GM19463 (cell line): Measurements from ENCODE around the gene KMT2C.
"Not testable (repeated sequence)": the region's sequence is repeated elsewhere in the genome, so short reads cannot be mapped to it uniquely, and the experiment has no call there.

Experiments
- ATAC-seq: cut with Tn5 transposase; IDR thresholded peaks from one replicate; pipeline ENCODE4 v1.9.1; 2021; ENCODE audit warnings: mild to moderate bottlenecking, moderate library complexity; ENCODE audit not compliant: unreplicated experiment

The KMT2C gene

DNA sequence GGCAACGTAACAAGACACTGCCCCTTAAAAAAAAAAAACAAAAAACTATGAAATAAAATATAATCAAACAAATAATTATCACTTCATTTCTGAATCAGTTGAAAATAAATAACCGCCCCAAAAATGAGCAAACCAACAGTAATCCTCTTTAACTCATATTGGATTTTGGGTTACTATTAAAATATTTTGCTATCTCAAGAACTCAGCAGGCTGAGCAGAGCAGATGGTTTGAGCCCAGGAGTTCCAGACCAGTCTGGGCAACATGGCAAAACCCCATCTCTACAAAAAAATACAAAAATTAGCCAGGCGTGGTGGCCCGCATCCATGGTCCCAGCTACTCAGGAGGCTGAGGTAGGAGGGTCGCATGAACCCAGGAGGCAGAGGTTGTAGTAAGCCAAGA, 216.2 kb downstream of the KMT2C start:
- not testable (repeated sequence) for ATAC-seq

DNA sequence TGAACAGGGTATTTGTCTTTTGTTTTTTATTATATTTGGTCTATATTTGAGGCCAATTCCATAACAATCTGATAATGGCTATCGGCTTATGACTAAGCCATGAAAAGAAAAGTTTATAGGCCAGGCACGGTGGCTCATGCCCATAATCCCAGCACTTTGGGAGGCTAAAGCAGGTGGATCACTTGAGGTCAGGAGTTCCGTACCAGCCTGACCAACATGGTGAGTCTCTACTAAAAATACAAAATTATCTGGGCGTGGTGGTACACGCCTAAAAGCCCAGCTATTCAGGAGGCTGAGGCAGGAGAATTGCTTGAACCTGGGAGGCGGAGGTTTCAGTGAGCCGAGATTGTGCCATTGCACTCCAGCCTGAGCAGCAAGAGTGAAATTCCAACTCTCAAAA, 227.0 kb downstream of the KMT2C start:
- ATAC-seq: not testable (repeated sequence)

DNA sequence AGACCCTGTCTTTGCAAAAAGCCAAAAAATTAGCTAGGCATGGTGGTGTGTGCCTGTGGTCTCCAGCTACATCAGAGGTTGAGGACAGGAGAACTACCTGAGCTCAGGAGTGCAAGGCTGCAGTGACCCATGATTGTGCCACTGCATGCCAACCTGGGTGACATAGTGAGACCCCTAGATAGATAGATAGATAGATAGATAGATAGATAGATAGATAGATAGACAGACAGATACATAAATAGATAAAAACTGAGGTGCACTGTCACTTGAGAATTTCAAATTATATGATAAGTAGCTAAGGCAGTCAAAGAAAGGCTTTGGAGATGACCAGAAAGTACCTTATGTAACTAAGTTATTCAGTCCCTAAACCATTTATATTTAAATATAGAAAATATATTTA, 231.4 kb downstream of the KMT2C start:
- ATAC-seq: not testable (repeated sequence)

DNA sequence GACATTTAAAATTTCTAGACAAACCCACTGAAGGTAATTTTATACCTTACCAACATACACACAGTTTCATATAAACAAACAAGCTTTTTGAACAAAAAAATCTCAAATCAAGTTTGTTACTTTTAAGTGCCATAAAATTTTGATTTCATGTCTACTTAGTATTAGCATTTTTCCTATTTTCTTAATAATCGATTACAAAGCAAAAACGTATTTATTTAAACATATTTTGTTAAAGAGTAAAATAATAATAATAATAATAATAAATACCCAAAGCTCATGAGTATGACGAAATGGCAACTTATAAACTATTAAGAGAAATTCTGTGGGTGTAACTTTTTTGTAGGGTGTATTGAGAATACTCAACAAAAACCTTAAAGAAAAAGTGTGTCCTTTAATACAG, 232.7 kb downstream of the KMT2C start:
- ATAC-seq: no peak

DNA sequence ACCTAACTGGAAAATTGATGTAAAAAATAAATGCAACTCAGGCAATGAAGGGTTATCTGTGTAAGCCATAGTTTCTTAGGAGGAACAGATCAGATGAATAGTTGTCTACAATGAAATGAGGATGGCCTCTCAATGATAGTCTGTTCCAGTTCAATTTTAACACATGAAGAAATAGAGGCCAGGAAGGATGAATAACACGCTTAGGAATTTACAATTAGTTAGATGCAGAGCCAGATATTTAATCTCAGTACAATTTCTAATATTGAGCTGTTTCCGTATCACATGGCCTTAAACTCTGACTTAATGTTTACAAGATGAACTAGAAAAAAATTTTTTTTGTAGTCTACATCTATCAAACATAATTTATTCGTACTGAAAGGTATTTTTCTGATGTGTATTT, 233.7 kb downstream of the KMT2C start:
- ATAC-seq: no peak

DNA sequence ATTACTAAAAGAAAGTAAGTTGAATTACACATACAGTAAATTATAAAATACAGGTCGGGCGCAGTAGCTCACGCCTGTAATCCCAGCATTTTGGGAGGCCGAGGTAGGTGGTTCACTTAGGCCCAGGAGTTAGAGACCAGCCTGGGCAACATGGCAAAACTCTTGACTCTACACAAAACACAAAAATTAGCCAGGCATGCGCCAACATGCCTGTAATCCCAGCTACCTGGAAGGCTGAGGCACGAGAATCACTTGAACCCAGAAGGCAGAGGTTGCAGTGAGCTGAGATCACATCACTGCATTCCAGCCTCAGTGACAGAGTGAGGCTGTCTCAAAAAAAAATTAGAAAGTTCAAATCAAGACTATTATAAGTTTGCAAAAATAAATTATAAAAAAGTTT, 235.4 kb downstream of the KMT2C start:
- no peak for ATAC-seq

DNA sequence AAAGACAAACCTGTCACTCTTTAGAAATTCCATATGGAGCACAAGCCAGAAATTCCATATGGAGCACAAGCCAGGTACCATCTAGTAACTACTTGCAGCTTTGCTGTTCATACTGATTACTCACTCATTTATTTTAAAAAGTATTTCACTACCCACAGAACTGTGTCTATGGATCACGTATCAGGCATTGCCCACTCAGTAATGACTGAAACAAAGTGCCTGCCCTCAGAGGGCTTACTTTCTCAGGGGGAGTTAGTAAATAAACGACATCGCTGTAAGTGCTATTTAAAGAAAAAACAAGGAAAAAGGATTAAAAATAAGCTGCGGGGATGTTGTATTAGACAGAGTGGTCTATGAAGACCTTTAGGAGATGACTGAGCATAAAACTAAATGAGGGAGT, 239.4 kb downstream of the KMT2C start:
- no peak for ATAC-seq

DNA sequence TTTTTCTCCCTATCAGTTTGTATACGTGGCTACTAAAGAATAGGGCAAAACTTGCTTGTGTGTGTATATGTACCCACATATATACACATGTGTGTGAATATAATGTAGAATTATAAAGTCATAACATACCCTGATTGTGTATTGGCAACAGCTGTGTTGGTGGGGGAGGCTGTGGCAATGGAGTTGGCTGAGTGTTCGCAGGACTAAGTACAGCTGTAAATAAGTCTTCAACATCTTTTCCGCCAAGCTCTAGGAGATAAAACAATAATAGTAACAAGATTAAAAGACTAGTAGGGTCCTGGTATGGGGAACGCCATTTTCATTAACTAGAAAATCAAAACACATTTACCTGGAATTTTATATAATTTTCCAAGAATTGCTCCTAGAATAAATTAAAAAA, 241.9 kb downstream of the KMT2C start:
- no peak for ATAC-seq

DNA sequence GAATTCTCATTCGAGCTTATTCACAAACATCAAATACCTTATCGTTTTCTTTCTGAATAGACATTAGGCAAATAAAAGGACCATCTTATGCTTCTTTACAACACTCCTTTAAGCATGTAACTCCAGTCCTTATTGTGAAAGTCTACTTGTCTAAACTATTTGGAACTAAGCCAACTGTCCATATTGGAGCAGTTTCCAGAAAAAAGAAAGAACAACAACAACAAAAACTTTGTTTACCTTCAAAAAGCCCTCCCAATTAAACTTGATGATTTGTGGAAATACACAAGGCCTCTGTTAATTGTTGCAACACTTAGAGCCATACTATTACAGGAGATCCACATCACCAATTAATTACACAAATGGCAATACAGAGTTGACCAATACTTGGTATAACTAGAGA, 246.7 kb downstream of the KMT2C start:
- ATAC-seq: no peak

DNA sequence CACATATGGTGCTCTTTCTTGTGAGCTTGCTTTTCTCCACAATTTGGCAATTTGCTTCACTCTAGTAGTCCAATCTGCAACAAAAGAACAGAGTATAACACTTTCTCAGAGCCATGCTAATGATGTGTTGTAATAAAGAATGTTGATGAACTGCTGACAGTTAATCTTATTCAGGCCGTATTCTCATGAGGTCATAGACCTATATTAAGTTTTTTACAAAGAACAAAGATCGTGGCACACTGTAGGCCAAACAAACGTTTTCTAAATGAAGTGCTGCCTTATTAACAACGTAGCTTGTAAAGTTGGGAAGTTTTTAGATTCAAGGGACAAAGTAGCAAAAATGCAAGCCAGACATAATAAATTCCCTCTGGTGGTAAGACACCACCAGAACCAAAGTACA, 250.2 kb downstream of the KMT2C start:
- no peak for ATAC-seq

DNA sequence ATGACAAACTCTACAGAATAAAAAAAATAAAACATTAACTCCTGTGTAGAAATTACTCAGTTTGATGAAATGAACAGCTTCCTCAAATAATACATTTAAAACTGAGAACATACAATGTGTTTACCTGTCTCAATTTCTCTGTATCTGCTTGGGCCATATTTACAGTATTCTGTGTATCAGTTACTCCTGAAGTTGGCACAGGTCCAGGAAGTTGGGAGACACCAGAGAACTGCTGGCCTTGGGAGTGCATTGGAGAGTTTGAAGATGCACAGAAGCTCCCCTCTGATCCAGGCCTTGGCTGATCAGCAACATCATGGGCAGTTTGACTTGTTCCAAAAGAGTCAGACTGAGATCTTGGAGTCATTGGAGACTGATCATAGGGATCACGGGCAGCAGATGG, 255.2 kb downstream of the KMT2C start:
- ATAC-seq: no peak

DNA sequence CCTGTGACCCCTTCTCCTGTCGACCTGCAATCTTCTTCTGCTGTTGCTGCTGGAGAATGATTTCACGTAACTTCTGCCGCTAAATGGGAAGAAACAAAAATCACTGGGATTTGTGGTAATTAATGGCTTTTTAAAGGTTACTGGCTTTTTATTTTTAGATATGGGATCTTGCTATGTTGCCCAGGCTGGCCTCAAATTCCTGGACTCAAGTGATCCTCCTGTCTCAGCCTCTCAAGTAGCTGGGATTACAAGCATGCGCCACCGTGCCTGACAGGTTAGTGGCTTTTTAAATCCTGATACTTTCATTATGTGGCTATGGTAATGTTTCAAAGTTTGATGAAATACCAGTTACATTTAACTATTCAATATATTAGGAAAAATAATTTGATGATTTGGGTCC, 255.8 kb downstream of the KMT2C start:
- no peak for ATAC-seq

DNA sequence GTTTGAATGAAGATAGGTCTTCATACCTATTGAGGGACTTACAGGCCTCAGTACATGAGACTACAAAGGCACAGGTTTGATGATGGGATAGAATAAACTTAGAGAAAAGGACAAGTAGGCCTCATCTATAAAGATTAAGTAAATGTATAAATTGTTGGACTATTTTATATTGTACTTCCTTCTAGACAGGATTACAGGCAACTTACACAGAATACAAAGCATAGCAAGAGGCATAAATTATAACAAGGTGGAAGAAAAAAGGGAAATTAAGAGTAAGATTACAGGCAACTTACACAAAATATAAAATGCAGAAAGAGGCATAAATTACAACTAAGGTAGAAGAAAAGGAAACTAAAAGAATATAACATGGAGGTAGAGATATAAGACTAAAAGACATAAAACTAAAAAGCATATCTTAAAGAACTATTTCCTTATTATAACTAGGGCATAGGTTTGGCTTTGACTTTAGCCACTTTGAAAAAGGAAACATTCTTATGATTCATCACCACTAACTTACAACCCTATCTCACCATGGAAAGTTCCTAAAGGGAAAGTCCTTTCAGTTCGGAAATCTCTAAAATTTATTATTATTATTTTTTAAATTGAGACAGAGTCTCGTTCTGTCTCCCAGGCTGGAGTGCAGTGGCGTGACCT, 257.3 kb downstream of the KMT2C start:
- no peak for ATAC-seq

DNA sequence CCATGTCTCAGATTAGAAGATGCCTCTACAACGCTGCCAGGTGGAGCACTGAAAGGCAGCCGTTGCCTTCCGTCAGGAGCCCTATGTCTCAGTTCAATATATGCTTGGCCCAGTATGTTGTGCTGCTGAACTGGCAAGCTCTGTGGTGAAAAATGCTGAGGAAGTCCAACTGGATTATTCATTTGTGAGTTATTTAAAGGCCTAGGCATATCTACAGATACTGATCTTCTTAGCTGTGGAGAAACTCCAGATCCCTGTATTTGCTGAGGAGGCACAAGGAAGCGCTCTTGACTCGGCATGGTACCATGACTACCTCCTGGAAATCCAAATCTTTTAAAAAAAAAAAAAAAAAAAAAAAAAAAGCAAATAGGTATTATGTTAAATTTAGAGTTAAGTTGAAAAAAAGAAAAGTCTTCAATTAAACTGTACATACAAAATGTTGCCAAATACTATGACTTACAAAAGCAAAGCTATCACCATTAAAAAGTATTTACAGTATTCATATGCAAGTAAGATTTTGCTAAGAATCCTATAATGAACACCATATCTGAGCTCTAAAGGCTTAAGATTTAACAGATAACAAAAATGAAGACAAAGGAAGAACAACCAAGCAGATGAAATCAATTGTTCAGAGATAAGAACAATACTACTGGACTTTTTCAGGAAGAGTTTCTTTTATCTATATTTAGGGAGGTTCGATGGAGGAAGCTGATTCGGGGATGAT, 258.0 kb downstream of the KMT2C start:
- ATAC-seq: no peak

DNA sequence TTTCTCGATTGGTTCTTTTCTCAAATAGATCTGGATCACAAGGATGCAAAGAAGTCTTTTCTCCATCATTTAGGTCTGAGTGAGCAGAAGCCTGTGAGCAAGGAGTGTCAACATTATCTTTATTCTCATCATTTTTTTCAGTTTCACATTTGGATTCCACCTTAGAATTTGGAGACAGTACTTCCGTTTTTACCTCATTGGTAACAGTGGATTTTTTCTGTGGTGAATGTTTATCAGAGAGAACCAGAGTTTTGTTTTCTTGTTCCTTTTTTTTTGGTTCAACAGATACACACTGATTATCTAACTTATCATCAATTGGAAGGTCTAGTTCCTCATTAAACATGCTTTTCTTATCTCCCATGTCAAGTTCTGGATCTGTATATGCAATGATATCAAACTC, 259.0 kb downstream of the KMT2C start:
- peak; percentile 50 for ATAC-seq

DNA sequence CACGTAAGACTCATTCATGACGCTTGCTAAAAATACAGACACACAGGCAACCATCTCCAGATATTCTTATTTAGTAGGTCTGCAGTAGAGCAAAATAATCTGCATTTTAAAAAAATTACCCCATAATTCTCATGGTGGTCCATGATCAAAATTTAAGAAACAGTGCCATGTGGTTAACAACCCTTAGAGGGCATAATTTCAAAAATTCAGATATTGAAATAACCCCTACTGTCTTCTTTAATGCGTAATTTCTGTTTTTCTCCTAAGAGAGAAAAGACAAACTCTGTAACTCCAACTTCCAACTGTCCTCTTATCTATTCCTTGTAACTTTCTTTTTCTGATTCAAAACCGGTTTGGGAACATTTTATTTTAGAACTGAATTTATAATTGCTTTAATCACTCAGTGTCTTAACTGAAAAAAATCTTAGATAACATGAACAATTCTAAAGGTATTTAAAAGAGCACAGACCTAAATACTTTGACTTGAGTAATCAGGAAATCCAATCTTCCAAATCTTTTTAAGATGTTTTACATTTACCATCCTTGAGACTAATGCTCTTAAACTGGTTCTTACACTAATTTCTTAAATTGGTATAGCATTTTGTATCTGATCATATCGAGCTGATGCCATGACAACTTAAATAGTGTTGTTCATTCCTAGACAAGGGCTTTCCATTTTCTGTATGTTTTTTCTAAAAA, 262.3 kb downstream of the KMT2C start:
- ATAC-seq: no peak

DNA sequence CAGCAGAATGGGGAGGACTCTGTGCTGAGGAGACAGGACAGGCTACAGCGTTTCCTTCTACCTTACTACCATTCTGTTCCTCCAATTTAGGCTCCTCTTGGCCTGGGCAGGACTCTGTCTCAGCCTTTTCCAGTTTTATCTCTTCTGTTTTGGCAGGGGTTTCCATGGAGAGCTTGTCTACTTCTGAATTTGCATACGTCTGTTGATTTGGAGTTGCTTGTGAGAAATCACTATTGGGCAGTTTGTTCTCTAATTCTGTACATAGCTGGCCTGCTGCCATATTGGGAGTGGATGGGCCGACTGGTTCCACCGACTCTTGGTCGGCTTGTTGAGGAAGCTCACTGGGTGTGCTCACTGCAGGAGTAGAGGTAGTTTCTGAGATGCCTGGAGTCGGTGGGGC, 273.5 kb downstream of the KMT2C start:
- no peak for ATAC-seq

DNA sequence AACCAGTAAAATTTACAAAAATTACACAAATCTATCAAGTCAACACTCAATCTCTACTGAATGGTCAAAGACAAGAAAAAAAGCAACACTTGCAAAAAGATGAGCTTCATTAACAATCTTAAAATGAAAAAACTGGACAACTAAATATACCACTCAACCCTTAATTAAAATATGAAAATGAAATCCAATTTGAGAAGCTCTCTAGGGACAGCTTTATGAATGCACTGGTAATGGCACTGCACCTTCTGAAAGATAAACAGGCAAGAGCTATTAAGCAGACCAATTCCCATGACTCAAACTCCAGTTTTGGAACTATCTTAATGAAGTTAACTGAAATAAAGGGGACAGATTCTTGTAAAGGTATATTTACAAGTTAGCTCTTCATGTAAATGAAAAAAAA, 274.6 kb downstream of the KMT2C start:
- ATAC-seq: no peak

DNA sequence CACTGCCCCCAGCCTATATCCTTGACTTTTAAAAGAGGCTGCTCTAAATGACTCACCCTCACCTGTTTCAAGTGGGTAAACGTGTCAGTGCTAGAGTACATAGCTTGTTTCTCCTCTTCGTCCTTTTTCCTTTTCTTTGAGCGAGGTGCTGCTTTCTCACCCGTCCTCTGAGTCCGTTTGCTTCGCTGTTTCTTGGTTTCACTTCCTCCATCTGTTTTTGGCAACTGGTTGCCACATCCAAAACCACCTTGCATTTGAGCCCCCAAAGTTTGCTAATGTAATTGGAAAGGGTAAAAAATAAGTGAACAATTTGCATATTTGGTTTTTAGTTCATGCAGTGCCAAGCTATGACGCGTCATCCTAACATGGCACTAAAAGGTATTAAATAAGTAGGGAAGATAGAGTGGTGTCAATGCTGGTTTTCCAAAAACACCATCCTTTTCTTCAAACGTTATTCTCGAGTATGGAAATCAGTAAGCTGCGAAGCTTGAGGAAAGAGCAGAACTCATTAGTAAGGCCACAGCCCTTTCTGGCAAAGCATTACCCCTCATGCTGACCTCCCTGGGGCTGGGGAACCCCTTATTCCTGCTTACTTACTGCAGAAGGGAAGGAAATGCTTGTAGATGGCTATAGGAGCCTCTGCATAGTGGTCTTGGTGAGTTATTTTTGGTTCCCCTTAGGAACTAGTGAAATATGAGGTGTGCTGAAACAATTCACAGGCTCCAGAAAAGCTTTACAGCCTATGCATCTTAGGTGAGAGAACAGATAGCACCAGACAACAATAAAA, 276.8 kb downstream of the KMT2C start:
- ATAC-seq: peak; percentile 91

DNA sequence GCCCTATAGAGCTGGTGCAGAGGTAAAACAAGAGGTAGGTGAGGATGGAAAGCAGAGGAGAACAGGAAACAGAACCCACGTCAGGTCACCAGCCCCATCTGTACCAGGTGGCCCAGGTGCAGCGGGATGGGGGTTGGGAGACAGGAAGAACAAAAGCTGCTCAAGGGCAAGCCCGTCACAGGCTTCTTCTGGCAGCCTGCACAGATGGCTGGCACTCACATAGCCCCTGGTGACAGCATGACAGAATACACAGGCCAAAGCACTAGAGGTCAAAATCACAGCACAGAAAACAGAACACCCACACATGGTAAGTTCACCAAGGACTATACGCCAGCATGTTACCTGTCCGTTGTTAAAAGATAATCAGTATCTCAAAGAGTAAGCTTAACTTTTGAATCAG, 283.5 kb downstream of the KMT2C start:
- ATAC-seq: no peak

DNA sequence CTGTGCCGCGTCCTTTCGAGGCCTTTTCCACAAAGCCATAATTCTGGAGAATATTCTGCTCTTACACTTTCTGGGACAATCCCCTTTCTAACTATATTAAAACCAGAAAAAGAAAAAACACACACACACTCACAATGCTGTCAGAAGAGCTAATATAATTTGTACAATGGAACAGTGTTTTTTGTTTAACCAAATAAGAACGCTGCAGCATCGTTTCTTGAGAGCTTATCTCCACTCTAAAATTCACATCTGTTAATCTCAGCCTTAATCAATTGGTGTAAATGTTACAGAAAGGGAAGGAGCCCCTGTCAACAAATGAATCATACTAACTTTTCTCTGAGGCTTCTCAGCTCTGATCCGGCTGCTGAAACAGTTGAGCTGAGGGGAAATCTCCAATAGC, 286.4 kb downstream of the KMT2C start:
- ATAC-seq: no peak
